Transverse colon (tissue), 4 donors: Measurements from ENCODE around the gene TST.
A peak's percentile ranks its signal among the peaks of the same experiment; 100 is the strongest.

Source experiments
- CTCF ChIP-seq, 5 experiments: fragments of 200-600 bp in 3 of 5; fragments of 450-650 bp in 2 of 5; sonication (generic) in 3 of 5; IDR thresholded peaks; 1 replicate in 2 of 5; 2 replicates in 3 of 5; pipeline ENCODE4 v1.5.1; 2016 to 2017; ENCODE audit warnings: antibody characterized with exemption in 5 of 5, inconsistent platforms in 3 of 5, mild to moderate bottlenecking in 2 of 5, moderate library complexity in 1 of 5
- EP300 ChIP-seq: sonication (generic); formaldehyde crosslinking; IDR thresholded peaks from one replicate; pipeline ENCODE4 v1.6.1; 2017; ENCODE audit warnings: antibody characterized with exemption, low read depth
- POLR2A ChIP-seq: fragments of 450-650 bp; IDR thresholded peaks from one replicate; pipeline ENCODE4 v1.6.1; 2016; ENCODE audit warnings: antibody characterized with exemption, mild to moderate bottlenecking, moderate library complexity
- POLR2AphosphoS5 ChIP-seq, 3 donors: sonication (generic); formaldehyde crosslinking; IDR thresholded peaks; one replicate each; pipeline ENCODE4 v1.6.1; 2016; ENCODE audit warnings: antibody characterized with exemption in 3 of 3

GRCh38 chr22:36998620-36999351 is 20.5 kb downstream of the TST start:
- TF ChIP-seq CTCF (IDR thresholded peaks at IDR 0.05) (peak in 1 of 5 experiments; percentile 6), POLR2A (no peak), EP300 (no peak), POLR2AphosphoS5 (IDR thresholded peaks at IDR 0.05) (no peak)
